IgD-negative memory B cell (primary cell): ENCODE measurements around the gene BPIFB4. TPM values are rescaled to one million over a fixed set of nuclear protein-coding genes. Genes with fewer than 3 reads are reported as not detected.
"Not testable (repeated sequence)": the region's sequence is repeated elsewhere in the genome, so short reads cannot be mapped to it uniquely, and the experiment has no call there.

Source experiments
- H3K27ac Mint-ChIP-seq, 3 donors: one replicate each; pipeline ENCODE4 v1.8.0; 2020 to 2022; ENCODE audit warnings: mild to moderate bottlenecking in 3 of 3, mixed read lengths in 3 of 3, moderate library complexity in 1 of 3
- H3K27me3 Mint-ChIP-seq: one replicate; pipeline ENCODE4 v1.8.0; 2021; ENCODE audit warnings: mixed read lengths
- H3K36me3 Mint-ChIP-seq: one replicate; pipeline ENCODE4 v1.8.0; 2020; ENCODE audit warnings: mild to moderate bottlenecking, mixed read lengths
- H3K4me1 Mint-ChIP-seq, 3 donors: one replicate each; pipeline ENCODE4 v1.8.0; 2020 to 2022; ENCODE audit warnings: mixed read lengths in 3 of 3, mild to moderate bottlenecking in 1 of 3
- H3K4me3 Mint-ChIP-seq, 4 donors: one replicate each; pipeline ENCODE4 v1.8.0; 2020 to 2022; ENCODE audit warnings: mild to moderate bottlenecking in 4 of 4, mixed read lengths in 4 of 4, moderate library complexity in 3 of 4
- H3K9me3 Mint-ChIP-seq, 3 donors: one replicate each; pipeline ENCODE4 v1.8.0; 2020 to 2021; ENCODE audit warnings: mixed read lengths in 3 of 3, mild to moderate bottlenecking in 1 of 3
- polyA plus RNA-seq: library from polyadenylated mRNA; unstranded; fragments of 300-500 nt; fragmentation: Illumina TruSeq; gene quantifications from one replicate; pipeline ENCODE4 v1.2.3, GENCODE V29; 2021

The BPIFB4 gene
- polyA plus RNA-seq, 1 donor from 2014 or later, result not detected

- H3K4me3 Mint-ChIP-seq, result no peak overlapping the region
- H3K4me1 Mint-ChIP-seq, result no peaks in the 10 kb centered on the region
- H3K9me3 Mint-ChIP-seq, result no peaks in the 10 kb centered on the region
- H3K27me3 Mint-ChIP-seq, result no peaks in the 10 kb centered on the region
- no peak overlapping the region for H3K27ac Mint-ChIP-seq
- H3K36me3 Mint-ChIP-seq, result no peaks in the 10 kb centered on the region
Measured at GRCh38 chr20:33091693-33092092, 12.2 kb downstream of the BPIFB4 start.

GRCh38 chr20:33092361-33092760, 12.9 kb downstream of the BPIFB4 start:
- Mint-ChIP-seq H3K9me3 (no peaks in the 10 kb centered on the region), H3K27ac (no peak overlapping the region), H3K4me3 (no peak overlapping the region), H3K27me3 (no peaks in the 10 kb centered on the region), H3K36me3 (no peaks in the 10 kb centered on the region), H3K4me1 (no peaks in the 10 kb centered on the region)

GRCh38 chr20:33093074-33093473, 13.6 kb downstream of the BPIFB4 start:
- Mint-ChIP-seq H3K4me1 (no peaks in the 10 kb centered on the region), H3K4me3 (no peak overlapping the region), H3K27ac (no peak overlapping the region), H3K36me3 (no peaks in the 10 kb centered on the region), H3K27me3 (peaks cover 2% of the 10 kb centered on the region), H3K9me3 (no peaks in the 10 kb centered on the region)

GRCh38 chr20:33093582-33093981, 14.1 kb downstream of the BPIFB4 start:
- H3K4me1 Mint-ChIP-seq, result no peaks in the 10 kb centered on the region
- no peaks in the 10 kb centered on the region for H3K36me3 Mint-ChIP-seq
- no peaks in the 10 kb centered on the region for H3K9me3 Mint-ChIP-seq
- peaks cover 2% of the 10 kb centered on the region for H3K27me3 Mint-ChIP-seq
- no peak overlapping the region for H3K27ac Mint-ChIP-seq
- H3K4me3 Mint-ChIP-seq, result no peak overlapping the region

GRCh38 chr20:33095249-33095648, 15.8 kb downstream of the BPIFB4 start:
- Mint-ChIP-seq H3K9me3 (no peaks in the 10 kb centered on the region), H3K4me3 (no peak overlapping the region), H3K27ac (peak overlapping the region in 1 of 3 donors; percentile 67), H3K27me3 (peaks cover 2% of the 10 kb centered on the region), H3K4me1 (no peaks in the 10 kb centered on the region), H3K36me3 (no peaks in the 10 kb centered on the region)

GRCh38 chr20:33095902-33096584, 16.6 kb downstream of the BPIFB4 start:
- H3K27ac Mint-ChIP-seq, result not testable (repeated sequence)

GRCh38 chr20:33097001-33097400, 17.6 kb downstream of the BPIFB4 start:
- no peaks in the 10 kb centered on the region for H3K9me3 Mint-ChIP-seq
- no peaks in the 10 kb centered on the region for H3K36me3 Mint-ChIP-seq
- no peak overlapping the region for H3K4me3 Mint-ChIP-seq
- H3K4me1 Mint-ChIP-seq, result no peaks in the 10 kb centered on the region
- peaks cover 5% of the 10 kb centered on the region for H3K27me3 Mint-ChIP-seq
- H3K27ac Mint-ChIP-seq, result no peak overlapping the region

More at GRCh38 chr20:33095902-33096584, 16.6 kb downstream of the BPIFB4 start:
- H3K27me3 Mint-ChIP-seq, H3K4me3 Mint-ChIP-seq, H3K9me3 Mint-ChIP-seq, H3K36me3 Mint-ChIP-seq, H3K4me1 Mint-ChIP-seq: not testable (repeated sequence)

- Mint-ChIP-seq H3K4me1 (no peaks in the 10 kb centered on the region), H3K27me3 (peaks cover 5% of the 10 kb centered on the region), H3K36me3 (no peaks in the 10 kb centered on the region), H3K9me3 (no peaks in the 10 kb centered on the region), H3K27ac (no peak overlapping the region), H3K4me3 (no peak overlapping the region)
Measured at GRCh38 chr20:33099843-33100538, 20.5 kb downstream of the BPIFB4 start.

GRCh38 chr20:33103556-33103955, 24.1 kb downstream of the BPIFB4 start:
- H3K9me3 Mint-ChIP-seq, result no peaks in the 10 kb centered on the region
- H3K27me3 Mint-ChIP-seq, result peaks cover 5% of the 10 kb centered on the region
- H3K27ac Mint-ChIP-seq, result no peak overlapping the region
- no peaks in the 10 kb centered on the region for H3K4me1 Mint-ChIP-seq
- no peak overlapping the region for H3K4me3 Mint-ChIP-seq
- no peaks in the 10 kb centered on the region for H3K36me3 Mint-ChIP-seq

GRCh38 chr20:33104336-33104735, 24.9 kb downstream of the BPIFB4 start:
- Mint-ChIP-seq H3K4me3 (no peak overlapping the region), H3K36me3 (no peaks in the 10 kb centered on the region), H3K27me3 (peaks cover 5% of the 10 kb centered on the region), H3K4me1 (no peaks in the 10 kb centered on the region), H3K27ac (no peak overlapping the region), H3K9me3 (no peaks in the 10 kb centered on the region)

GRCh38 chr20:33105316-33105924, 26.0 kb downstream of the BPIFB4 start:
- Mint-ChIP-seq H3K9me3 (no peaks in the 10 kb centered on the region), H3K4me3 (no peak overlapping the region), H3K36me3 (no peaks in the 10 kb centered on the region), H3K4me1 (no peaks in the 10 kb centered on the region), H3K27me3 (peaks cover 5% of the 10 kb centered on the region), H3K27ac (no peak overlapping the region)

GRCh38 chr20:33106058-33106620, 26.7 kb downstream of the BPIFB4 start:
- not testable (repeated sequence) for H3K9me3 Mint-ChIP-seq, H3K4me3 Mint-ChIP-seq, H3K36me3 Mint-ChIP-seq, H3K27ac Mint-ChIP-seq, H3K27me3 Mint-ChIP-seq, H3K4me1 Mint-ChIP-seq

- no peaks in the 10 kb centered on the region for H3K9me3 Mint-ChIP-seq
- H3K36me3 Mint-ChIP-seq, result no peaks in the 10 kb centered on the region
- H3K4me1 Mint-ChIP-seq, result no peaks in the 10 kb centered on the region
- no peak overlapping the region for H3K4me3 Mint-ChIP-seq
- no peak overlapping the region for H3K27ac Mint-ChIP-seq
- H3K27me3 Mint-ChIP-seq, result peaks cover 3% of the 10 kb centered on the region
Measured at GRCh38 chr20:33108661-33109060, 29.2 kb downstream of the BPIFB4 start.

GRCh38 chr20:33110147-33110825, 30.8 kb downstream of the BPIFB4 start:
- H3K4me3 Mint-ChIP-seq, result no peak overlapping the region
- H3K4me1 Mint-ChIP-seq, result no peaks in the 10 kb centered on the region
- H3K27ac Mint-ChIP-seq, result no peak overlapping the region
- no peaks in the 10 kb centered on the region for H3K36me3 Mint-ChIP-seq
- H3K27me3 Mint-ChIP-seq, result peaks cover 7% of the 10 kb centered on the region
- H3K9me3 Mint-ChIP-seq, result no peaks in the 10 kb centered on the region

GRCh38 chr20:33111306-33111705, 31.9 kb downstream of the BPIFB4 start:
- Mint-ChIP-seq H3K4me3 (no peak overlapping the region), H3K9me3 (no peaks in the 10 kb centered on the region), H3K4me1 (no peaks in the 10 kb centered on the region), H3K27me3 (peaks cover 8% of the 10 kb centered on the region), H3K36me3 (no peaks in the 10 kb centered on the region), H3K27ac (no peak overlapping the region)
